Activated naive CD4-positive, alpha-beta T cell treated with anti-CD3 and anti-CD28 coated beads, Interleukin-2, amount 50 U/mL, for 16 hours (primary cell): ENCODE results near the gene SLC7A1.

Source experiments
- DNase-seq: peaks from one replicate; pipeline ENCODE4 v3.0.0-alpha.2; 2020

Gene SLC7A1

DNA sequence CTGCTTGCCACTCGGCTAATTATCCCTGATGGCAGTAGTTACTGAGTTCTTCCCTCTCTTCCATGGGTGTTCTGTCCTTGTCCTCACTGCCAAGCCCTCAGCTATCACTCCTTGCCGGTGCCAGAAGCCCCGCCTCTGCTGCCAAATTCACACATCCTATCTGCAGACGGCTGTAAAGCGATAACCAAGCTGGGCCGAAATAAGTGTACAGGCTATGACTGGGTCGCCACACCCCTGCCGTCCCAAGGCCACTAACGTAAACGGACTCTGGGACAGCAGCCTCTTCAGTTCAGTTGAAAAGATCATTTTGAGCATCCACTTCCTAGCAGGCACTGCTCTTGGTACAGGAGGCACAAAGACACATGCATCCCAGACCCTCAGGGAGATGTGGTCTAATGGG is 13.3 kb downstream of the SLC7A1 start:
- DNase-seq = no peak

DNA sequence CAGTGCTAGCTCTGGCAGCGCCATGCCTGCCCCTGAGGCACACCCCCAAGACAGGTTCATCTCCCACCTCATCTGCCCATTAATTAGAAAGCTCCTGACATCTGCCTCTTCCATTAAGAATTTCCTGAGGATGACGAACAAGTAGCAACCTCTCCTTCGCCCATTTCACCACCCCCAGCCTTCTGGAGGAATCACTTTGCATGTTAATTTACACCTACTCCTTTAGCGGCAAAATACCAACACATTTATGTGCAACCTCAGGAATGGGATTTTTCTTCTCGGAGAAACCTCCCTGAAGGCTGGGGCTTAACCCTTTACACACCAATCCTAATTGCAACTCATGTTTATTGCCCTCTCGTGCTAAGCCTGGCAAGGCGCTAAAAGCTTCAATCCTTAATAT is 13.8 kb downstream of the SLC7A1 start:
- DNase-seq = no peak

DNA sequence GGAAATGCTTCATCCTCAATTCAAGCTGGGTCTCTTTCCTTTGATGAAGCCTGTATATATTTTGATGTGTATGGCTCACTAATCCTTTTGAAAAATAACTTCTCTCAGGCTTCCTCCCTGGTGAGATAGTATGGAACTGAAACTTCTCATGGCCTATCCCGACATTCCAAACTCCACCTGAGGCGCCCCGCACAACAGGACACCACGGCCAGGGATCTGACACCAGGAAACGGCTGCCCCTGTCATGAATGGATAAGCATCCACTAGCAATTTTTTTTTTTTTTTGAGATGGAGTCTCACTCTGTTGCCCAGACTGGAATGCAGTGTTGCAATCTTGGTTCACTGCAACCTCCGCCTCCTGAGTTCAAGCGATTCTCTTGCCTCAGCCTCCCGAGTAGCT is 16.4 kb downstream of the SLC7A1 start:
- DNase-seq = no peak

DNA sequence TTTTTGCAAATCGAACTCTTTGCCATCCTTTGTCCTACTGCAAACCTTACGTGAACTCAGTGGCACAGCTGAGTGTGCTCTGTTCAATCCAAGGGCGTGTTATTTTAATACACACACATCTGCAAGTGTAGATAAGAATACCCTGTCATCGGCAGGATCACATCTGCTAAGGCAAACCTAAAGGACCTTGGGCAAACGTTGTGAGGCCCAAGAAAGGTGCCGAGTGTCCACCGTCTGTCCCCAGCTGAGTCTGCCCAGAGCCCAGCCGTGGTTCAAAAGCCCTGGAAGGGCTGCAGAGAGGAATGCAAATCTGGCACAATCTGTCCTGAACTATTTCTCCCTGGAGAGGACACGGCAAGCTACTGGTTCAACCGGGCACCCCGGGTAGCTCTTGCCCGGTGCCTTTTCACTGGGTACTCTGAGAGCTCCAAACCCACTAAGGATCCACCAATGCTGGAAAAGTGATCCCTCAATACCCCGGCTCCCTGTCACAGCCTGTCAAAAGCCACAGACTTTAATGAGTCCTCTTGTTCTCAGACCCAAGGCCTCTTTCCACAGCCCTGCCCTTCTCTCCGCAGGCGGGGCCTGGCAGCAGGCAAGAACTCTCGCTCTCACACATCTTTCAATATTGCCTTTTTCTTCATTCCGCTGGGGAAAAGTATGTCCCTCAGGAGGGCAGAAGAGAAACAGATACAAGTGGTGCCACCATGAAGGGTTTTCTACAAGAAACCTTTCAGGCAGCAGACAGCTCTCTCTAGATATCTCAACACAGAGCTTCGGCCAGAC is 17.0 kb downstream of the SLC7A1 start:
- DNase-seq = no peak

DNA sequence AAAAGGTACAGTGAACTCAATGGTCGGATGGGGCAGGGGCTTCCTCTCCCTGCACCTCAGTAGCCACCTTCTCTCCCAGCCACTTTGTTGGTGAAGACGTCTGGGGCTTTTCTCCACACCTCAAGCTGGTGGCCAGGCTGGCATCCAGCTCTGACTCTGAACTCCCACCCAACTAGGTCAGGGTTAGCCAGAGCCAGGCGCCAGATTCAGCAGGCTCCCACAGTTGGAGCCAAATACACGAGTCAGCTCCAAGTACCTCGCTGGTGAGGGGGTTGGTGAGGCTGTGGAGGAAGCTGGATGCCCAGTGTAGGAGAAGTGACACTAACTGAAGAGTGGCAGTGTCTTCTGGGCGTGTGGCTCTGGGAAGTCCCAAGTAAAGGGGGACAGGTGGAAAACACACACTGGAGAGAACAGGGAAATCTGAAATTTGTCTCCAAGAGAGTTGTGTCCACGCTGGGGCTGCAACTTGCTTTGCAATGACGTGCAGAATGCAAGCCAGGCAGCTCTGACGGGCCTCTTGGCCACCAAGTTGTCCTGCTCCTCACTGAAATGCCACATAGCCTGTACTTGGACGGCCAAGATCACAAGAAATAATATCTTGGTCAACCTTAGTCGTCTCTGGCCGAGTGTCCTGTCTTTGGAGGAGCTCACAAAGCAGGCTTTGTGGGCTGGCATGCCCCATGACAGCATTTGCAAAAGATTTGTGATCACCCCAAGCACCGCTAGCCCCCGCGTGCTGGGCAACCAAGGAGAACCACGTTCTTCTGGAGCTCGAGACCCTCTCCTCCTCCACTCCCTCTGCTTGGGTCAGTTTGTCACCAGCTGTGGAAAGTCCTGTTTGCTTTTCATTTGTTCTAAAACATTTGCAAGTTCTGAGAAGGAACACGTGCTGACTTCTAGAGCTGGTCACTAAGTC is 18.1 kb downstream of the SLC7A1 start:
- DNase-seq = no peak

DNA sequence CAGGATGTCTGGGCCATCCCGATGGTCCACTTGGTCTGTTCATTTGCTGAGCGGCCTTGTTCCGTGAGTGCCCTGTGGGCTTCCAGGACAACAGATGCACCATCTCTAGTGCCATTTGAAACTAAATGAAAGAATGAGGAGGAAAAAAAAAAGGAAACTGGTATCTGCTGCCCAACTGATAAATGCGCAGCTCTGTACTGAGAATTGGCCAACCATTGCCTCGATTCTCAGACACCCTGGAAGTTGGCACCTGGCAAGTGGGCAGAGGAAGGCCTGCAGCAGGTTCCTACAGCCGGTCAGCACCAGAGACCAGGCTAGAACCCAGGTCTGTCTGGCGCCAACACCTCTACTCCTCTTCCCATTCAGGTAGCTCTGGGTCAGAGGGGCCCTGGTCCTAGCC is 18.9 kb downstream of the SLC7A1 start:
- DNase-seq = no peak

DNA sequence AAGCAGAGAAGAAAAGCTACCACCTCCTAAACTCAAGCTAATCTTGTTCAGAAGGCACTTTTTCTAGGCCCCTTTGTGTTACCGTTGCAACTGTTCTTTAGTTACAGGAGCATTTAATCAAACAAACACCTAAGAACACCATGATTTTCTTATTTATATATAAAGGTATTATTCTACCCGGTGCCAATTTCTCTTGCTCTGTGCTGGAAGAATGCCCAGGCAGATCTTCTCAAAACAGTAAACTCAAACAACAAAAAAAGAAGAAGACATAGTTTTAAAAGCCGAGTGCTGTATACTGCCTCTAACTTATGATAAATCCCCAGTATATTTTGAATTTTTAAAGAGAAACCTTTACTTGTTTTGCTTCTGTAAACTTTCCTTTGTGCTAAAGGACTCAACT is 20.4 kb downstream of the SLC7A1 start:
- no peak for DNase-seq

DNA sequence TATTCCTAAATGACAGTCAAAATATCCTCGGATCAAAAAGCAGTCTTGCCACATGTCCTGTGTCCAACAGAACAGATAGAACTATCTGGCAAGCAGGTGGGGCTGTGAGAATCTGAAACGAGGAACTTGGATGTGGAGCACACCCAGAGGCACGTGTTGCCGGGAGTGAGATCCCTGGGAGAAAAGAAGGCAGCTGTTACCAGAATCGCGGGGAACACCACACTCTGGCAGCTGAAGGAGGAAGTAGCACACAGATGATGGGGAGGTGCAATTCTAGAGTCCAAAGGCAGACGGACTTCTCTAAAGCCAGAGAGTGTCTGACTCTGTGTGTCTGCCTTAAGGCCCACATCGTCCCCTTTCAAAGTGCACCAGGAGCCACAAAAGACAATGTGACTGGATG is 22.3 kb downstream of the SLC7A1 start:
- DNase-seq = no peak

DNA sequence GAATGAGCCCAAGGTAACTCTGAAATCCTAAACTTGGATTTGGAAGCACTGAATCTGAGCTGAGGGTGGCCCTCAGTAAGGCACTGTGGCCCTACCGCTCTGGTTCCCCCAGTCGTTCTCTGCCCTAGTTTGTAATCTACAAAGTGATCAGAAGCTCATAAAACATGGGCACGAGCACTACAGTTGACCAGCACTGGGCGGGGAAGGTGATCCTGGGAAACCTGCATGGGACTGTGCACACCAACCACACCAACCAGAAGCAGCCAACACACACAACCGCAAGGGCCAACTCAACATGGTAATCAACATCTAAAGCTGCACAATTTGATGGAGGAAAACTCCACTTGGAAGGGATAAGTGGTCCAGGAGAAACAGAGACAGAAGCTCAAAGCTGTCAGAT is 22.9 kb downstream of the SLC7A1 start:
- DNase-seq = no peak

DNA sequence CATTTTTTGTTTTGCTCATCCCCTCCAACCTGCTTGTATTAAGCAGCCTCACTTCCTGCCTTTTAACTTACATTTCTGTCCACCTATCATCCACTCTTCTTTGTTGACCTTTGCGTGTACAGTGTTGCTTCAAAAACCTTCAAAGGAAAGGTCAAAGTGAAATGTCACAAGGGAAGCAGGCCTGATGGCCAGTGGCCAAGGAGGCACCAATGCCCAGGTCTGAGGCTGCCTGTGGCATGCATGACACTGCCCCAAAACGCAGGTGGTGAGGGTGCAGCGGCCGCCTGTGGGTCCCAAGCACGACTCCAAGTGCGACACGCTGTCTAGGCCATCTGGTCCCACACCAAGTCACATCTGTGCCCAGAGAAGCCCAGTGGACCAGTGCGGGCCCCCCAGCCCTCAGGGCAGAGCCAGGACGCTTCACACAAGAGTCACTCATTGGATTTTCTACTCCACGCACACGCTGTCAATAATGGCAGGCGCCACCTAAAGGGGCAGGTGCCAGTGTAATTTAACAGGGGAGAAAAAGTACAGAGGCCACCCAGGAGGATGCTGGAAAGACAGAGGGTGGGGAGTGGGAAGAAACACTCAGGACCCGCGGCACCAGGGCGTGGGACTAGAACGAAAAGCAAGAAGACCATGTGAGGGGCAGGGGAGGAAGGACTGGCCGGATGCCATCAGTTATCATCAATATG is 23.5 kb downstream of the SLC7A1 start:
- DNase-seq = no peak

DNA sequence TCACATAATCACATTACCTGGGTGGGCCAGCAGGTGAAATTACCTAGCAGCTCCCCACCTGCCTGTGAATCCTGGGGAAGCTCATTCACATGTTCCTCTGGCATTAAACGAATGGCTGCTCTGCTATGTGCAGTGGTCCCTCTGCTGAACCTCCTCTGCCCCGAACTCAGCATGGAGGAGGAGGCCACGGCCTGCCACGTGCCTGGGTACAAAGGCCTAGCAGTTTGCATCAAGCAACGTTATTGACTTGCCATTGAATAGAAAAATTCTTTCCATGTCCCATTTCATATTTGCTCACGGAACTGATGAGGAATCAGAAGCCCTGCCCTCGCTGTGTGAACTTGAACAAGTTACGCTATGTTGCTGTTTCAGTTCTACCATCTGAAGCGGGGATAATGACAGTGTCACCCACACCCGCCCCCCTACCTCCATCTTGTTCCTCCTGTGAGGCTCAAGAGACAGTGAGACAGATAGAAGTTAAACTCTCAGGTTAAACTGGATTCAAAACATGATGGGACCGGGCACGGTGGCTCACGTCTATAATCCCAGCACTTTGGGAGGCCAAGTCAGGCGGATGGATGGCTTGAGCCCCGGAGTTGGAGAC is 25.3 kb downstream of the SLC7A1 start:
- DNase-seq = no peak

DNA sequence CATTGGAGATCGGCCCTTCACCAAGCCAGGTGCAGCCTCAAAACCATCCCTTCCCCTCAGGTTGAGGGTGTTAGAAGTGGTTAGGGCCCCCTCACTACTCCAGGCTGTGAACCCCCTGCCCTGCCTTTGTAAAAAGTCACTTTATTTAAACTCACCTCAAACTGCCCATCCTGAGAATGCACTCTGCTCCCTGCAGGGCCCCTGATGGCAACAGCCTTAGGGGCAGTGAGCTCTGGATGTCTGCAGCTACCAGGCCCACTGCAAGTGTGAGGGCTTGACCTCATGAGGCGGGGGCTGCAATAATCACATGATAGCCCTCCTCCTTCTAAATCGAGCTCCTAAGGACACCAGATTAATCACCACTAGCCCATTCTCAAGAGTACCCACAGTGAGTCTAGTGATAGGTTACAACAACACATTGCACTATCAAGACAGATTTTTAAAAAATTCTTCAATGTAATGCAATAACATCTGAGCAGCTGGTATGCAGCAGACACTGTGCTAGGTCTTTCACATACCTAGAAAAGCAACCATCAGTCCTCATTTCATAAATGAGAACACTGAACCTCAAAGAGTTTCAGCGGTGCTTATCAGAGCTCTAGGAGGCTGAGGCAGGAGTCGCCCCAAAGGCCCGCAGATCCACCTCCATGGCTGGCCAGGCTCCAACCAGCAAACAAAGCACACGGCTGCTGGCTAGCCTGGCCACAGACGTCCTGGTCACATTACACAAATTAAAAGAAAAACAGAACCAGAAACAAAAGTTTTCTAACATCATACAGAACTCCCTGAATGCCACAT is 26.0 kb downstream of the SLC7A1 start:
- DNase-seq = no peak

DNA sequence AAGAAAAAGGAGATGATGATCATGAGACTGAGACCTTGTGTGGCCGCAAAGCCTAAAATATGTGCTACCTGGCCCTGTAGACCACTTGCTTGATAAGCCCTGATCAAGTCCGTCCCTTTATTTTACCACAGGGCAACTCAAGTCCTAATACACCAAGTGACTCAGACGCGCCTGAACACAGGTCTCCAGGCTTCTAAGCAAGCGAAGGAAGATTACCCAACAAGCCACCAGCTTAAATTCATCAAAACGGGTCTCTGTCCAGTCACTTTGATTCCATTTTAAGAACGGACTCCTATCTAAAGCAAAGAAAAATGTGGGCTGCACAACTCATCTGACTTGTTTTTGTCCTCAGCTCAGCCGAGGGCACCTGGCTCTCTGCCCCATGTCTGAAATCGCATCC is 26.8 kb downstream of the SLC7A1 start:
- no peak for DNase-seq

DNA sequence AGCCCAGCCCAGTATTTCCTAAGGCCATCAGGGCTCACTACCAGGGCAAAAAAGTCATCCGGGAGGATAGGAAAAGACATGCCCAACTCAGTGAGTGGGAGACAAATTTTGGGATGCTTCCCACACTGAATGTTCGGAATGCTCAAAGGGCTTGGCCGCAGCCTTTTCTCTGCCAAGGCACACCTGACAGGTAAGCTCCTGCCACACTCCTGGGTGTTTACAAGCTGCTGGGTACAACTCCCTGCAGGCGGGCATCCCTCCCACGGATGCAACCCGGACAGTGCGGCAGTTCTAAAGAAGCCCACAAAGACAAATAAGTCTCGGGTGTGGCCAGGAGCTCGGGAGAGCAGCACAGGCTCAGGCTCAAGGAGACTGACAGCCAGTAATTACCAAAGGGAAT is 28.1 kb downstream of the SLC7A1 start:
- DNase-seq = no peak

DNA sequence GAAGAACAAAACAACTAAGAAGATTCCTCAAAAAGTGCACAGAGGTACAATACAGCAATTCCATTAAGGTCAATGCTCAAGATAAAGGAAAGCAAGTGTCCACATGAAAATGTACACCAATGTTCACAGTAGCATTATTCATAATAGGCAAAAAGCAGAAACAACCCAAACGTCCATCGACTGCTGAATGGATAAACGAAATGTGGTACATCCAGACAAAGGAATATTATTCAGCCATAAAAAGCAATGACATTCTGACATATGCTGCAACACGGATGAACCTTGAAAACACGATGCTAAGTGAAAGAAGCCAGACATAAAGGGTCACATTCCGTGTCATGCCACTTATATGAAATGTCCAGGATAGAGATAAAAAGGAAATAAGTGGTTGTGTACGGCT is 29.3 kb downstream of the SLC7A1 start:
- DNase-seq = no peak

DNA sequence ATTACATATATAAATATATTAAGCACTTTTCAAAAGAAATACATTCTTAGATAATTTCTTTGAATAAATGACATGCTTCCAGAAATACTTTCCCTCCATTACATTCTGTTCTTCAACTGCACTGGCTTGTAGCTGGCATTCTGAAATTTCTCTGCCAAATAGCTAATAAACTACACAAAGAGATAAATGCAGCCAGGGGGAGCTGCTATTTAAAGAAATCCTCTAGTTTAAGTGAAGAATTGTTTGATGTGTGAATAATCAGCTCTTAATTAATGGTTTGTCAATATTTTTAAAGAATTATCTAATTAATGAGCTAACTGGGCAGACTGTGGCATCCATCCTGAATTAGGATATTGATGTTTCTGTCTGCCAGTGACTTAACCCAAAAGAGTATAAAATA is 30.7 kb downstream of the SLC7A1 start:
- DNase-seq = no peak

DNA sequence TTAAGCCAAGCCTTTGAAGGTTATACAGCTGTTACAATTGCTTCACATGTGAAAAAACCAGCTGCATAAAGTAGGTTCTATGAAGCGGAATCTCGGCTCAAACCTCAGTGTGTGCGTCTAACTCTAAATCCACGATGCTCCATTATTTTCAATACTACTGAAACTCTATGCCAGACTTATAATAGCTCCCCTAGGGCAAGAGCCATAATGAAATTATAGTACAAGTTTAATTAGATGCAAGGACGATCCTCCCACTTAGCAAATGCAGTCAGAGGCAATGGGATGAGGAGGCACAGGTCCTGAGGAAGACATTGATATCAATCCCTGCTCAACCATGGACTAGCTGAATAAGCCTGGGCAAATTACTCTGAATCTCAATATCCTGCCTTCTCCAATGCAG is 31.1 kb downstream of the SLC7A1 start:
- no peak for DNase-seq

DNA sequence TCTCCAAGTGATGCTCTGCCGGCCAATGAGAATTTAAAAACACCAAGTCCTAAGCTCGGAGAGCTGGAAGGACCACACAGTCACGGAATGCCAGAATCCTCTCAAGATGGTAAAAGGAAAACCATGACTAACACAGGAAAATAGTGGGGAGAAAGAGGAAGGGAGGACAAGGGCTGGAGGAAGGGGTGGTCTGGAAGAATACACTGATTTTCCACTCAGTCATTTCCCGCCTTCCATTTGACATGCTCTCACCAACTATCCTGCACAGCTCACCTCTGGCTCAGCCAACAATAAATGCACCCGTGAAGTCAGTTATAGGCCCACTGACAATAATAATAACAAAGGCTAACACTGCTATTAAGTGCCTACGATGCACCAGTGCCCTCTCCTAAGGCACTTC is 31.5 kb downstream of the SLC7A1 start:
- DNase-seq = no peak

DNA sequence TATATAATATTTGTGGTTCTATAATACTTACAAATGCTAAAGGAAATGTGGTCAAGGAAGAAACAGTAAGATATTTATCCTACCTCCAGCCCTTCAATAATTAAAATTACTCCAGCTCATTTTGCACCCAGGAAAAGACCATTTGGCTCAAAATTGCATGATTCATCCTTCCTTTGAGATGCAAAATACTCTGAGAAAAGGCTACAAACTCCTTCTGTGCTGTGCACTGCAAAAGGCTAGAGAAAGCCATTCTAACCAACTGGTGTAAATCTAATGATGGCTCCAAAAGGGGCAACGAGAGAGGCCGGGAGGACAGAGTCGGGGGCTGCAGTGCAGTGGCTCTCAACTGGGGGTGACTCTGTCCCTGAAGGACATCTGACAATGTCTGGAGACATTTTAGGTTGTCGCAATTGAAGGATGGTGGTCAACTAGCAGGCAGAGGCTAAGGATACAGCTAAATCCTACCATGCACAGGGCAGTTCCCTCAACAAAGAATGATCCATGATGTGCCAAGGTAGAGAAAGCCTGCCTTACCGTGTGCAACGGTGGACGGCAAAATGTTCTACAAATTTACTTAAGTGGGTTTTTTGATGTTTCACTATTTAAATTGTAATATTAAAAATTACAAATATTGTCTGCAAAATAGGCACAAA is 32.6 kb downstream of the SLC7A1 start:
- no peak for DNase-seq

DNA sequence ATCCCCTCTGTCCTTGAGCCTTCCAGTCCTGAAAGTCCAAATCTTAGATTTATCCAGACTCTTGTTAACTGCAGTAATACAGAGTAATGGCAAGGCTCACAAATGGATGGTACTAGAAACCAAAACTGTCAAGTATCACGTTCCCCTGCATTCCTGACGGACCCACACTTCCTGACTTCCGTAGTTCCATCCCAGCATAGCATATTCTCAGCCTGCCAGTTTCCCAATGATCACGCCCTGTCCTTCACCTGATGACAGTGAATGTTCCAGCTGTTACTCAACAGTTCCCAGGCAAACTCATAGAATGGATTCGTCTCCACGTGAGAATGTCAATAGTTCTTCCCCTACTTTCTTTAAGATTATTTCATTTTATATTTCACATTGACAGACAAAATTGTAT is 33.6 kb downstream of the SLC7A1 start:
- DNase-seq = no peak

DNA sequence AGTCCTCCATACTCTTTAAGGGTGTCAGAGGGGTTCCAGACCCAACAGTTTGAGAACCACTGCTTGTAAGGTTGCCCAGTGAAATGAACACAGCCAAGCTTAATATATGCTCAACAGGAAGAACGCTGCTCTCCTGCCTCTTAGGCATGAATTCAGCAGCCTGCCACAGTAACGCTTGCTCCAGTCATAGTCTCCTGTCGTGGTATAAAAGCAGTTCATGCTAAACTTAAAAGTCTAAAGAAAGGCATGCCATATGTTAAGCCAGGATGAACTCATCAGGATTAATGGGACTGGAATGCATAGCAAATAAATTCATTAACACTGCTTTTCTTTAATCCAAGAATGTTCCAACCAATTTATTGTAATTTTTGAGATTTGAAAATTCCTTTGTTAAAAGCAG is 38.7 kb downstream of the SLC7A1 start:
- DNase-seq = no peak

DNA sequence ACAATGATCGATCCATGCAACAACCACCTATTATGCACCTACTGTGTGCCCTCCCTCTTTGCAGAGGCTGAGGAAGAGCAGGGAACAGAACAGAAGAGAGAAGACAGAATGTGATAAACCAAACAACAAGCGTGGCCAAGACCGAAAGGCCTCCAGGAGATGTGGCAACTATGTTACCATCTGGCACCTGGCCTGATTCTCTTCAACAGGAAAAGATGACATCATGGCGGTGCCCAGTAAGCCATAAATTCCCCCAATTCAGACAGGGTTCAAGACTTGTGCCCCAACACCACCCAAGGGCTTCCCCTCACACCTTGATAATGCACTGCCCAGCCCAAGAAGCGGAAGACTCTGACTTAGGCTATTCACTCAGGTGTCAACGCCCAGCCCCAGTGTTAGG is 44.3 kb downstream of the SLC7A1 start:
- DNase-seq = no peak
